K562 treated with DMSO at 1 percent for 24 hours (cell line): Measurements from ENCODE around the gene IGDCC3. TPM values are rescaled to one million over a fixed set of nuclear protein-coding genes. Genes with fewer than 3 reads are reported as not detected.

Source experiments
- total RNA-seq: library from RNA; unstranded; fragments of 300-600 nt; gene quantifications from 2 replicates; pipeline ENCODE4 v1.2.3, GENCODE V29; 2022; ENCODE audit warnings: low read depth; ENCODE audit not compliant: insufficient read depth

The IGDCC3 gene
- not detected in 2 replicates for total RNA-seq

DNA sequence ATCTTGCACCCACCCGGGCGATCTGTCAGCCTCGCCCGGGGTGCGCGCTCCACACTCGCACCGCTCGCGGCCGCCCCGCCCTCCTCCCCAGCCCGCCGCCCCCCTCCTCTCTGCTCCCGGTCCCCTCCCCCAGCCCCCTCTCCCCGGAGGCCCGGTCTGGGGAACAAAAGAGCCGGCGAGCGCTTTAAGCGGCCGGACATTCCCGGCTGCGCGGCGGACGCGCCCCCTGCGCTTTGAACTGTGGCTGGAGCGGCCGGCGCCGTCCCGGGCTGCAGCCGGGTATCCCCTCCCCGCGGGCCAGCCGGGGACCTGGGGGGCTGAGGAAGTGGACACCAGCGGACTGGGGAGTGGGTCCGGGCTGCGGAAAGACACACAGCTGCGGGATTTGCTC, at the start of gene IGDCC3:
TSS of gene IGDCC3 (minus strand) at position 27 of the 391 bp plus-strand sequence. CDS start 214 bp downstream, outside the sequence.

DNA sequence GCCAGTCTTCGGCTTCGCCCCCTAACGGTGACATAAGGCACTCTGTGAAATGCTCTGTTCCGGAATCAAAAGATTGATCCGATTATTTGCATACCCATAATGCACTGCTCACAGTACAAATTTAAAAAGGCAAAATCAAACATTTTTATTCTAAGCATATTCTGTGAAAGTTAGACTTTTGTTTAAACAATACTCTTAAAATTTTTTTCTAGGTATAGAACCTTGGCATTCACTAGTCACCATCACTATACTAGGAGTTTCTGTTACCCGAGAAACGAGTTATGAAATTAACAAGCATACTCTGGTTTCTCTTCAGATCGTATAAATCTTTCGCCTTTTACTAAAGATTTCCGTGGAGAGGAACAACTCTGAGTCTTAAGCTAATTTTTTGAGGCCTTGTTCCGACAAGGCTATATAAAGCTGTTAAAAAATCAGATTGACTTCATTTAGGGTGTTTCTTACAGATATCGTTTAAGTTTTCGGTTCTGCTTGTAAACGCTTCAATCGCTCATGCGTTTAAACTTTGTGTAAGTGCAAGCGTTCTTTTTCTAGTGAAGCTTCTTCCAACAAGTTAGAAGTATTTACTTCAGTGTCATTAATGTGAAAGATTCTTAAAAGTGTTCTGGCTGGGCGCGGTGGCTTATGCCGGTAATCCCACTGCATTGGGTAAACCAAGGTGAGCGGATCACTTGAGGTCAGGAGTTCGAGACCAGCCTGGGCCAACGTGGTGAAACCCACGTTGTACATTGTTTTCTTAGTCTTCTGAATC, 73.2 kb downstream of the IGDCC3 start, which contains the start of gene RNU5B-1:
TSS of gene RNU5B-1 (plus strand) at position 297 of the 769 bp plus-strand sequence.

DNA sequence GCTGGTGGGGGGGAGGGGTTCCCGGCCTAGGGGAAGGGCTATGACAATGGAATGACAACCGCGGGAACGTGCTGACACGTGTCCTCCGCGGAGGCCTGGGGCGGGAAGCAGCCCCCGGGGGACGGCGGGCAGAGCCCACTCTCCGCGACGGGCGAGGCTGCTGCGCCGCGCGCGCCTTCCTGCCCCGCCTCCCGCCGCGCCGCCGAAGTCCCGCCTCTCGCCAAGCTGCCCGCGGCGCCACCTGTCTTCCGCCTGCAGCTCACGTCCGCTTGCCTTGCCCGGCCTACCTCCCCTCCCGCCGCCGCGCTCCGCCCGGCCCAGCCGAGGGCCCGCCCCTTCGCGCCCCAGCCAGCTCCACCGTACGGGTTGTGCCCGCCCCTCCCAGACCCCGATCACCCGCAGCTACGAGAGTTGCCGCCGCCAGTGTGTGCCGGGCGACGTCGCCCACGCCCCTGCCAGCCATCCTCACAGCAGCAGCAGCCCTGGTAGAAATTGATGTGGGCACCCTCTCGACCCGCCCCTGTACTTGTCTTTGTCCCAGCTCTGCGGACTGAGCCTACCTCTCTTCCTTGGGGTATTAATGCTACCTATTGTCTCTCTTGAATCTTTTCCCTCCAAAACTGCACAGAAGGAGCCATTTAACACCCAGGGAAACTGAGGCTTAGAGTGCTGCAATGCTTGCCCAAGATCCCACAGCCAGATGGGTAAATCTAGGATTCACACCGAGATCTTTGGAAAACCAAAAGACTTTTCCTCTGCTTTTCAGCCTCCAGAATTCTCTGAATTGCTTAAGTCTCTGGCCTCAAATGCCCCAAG, 90.9 kb downstream of the IGDCC3 start, which contains the start of gene PARP16:
TSS of gene PARP16 (minus strand) at position 180 of the 816 bp plus-strand sequence. CDS start 457 bp downstream, outside the sequence.

Other genes with a start within 250 kb of the IGDCC3 start
- gene PDCD7, start 244.2 kb downstream of the IGDCC3 start, total RNA-seq, result 34.8 and 35.7 TPM in 2 replicates
- 31.3 and 37.9 TPM in 2 replicates for gene CLPX, start 192.7 kb downstream of the IGDCC3 start, total RNA-seq
- 0.03 TPM in 1 of 2 replicates, not detected in the other for gene CILP, start 166.5 kb downstream of the IGDCC3 start, total RNA-seq
- 18.4 and 19.1 TPM in 2 replicates for gene PARP16, start 91.1 kb downstream of the IGDCC3 start, total RNA-seq
- gene RNU5A-1, start 82.0 kb downstream of the IGDCC3 start, total RNA-seq, result not detected in 2 replicates
- gene RNU5B-1, start 73.3 kb downstream of the IGDCC3 start, total RNA-seq, result not detected in 2 replicates
- gene IGDCC4, start 44.9 kb upstream of the IGDCC3 start, total RNA-seq, result 0.06 TPM in 1 of 2 replicates, not detected in the other
- 15.0 and 19.3 TPM in 2 replicates for gene DPP8, start 139.7 kb upstream of the IGDCC3 start, total RNA-seq
- gene HACD3, start 152.5 kb upstream of the IGDCC3 start, total RNA-seq, result 41.5 and 46.6 TPM in 2 replicates
- 27.5 and 34.1 TPM in 2 replicates for gene INTS14, start 233.1 kb upstream of the IGDCC3 start, total RNA-seq
- gene SLC24A1, start 243.9 kb upstream of the IGDCC3 start, total RNA-seq, result 7.5 and 9.6 TPM in 2 replicates